ENCODE data around the gene MTMR12. TPM values are rescaled to one million over a fixed set of nuclear protein-coding genes. Genes with fewer than 3 reads are reported as not detected.

Gene MTMR12
- total and polyA plus RNA-seq, 4 donors: 7.8 to 43.3 (median 23.8) TPM

DNA sequence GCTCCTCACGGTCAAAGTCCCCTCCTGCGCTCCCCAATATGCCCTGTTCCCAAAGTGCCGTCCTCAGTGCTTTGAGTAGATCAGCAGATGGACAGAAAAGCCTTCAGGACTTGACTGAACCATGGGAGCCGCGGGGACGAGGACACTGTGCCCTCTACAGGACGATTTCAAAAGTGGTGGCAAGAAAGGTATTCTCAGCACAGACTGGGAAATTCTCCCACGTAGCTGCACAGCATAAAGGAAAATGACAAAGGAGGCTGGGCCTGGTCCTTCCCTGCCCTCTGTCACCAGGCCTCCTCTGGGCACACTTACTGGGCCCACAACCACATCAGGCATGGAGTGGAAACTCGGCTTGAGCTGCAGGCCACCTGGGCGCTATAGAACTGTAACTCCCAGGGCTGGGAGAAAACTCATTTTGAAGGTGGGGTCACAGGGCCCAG lies 16.7 kb upstream of the MTMR12 start:
- peaks cover 0 to 9% (median 3%) of the 10 kb centered on the region in 5 donors for H3K4me1 ChIP-seq (ENCODE audit: control insufficient read depth in 5 of 5, insufficient read depth in 5 of 5, low read length in 5 of 5)
- WGBS, 2 donors: 35 to 44% methylated on average over 10 of the region's 10 CpGs
- no peaks in the 10 kb centered on the region for H3K36me3 ChIP-seq (ENCODE audit: control insufficient read depth in 4 of 4, insufficient read depth in 4 of 4, low read length in 4 of 4)
- no peak overlapping the region for H3K4me3 ChIP-seq
- no peak overlapping the region for H3K27ac ChIP-seq (ENCODE audit: low read depth in 1 of 2, low read length in 1 of 2)
- DNase-seq: peak; percentile 46 to 63 (median 53)
- no peak overlapping the region for H3K9ac ChIP-seq (ENCODE audit: insufficient read depth in 1 of 2, low read length in 2 of 2)
- ATAC-seq (ENCODE audit: insufficient read depth, low FRiP score): peak; percentile 78
- peak; percentile 71 for TF ChIP-seq CTCF (IDR thresholded peaks at IDR 0.05; ENCODE audit: control extremely low read depth, extremely low read depth)
- H3K27me3 ChIP-seq (ENCODE audit: control insufficient read depth in 3 of 3, insufficient read depth in 3 of 3, low read length in 2 of 3): no peaks in the 10 kb centered on the region
- H3K9me3 ChIP-seq (ENCODE audit: control insufficient read depth in 4 of 4, insufficient read depth in 3 of 4, low read length in 3 of 4): no peaks in the 10 kb centered on the region

DNA sequence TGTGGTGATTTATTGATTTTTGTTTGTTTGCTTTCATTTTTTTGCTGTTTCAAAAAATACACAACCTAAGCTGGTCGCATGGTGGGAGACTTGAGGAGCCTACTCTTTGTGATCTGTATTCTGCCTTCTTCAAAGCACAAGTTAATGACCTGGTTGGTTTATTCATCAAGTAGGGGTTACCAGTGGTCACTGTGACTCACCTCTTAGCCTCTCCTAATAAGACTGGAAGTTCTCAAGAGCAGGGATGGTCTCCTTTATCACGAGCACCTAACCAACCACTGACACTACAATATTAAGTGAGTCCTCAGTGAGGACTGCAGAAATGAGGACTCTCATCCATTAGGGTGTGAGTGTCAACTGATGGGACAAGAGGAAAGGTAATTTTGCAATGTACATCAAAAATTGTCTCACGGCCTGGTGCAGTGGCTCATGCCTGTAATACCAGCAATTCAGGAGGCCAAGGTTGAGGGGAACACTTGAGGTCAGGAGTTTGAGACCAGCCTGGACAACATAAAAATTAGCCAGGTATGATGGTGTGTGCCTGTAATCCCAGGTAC lies 13.6 kb upstream of the MTMR12 start:
- peaks cover 0 to 3% (median 0%) of the 10 kb centered on the region in 4 donors for H3K9me3 ChIP-seq (ENCODE audit: control insufficient read depth in 4 of 4, insufficient read depth in 3 of 4, low read length in 3 of 4)
- no peak overlapping the region for H3K27ac ChIP-seq (ENCODE audit: low read depth in 1 of 2, low read length in 1 of 2)
- peaks cover 0 to 9% (median 3%) of the 10 kb centered on the region in 5 donors for H3K4me1 ChIP-seq (ENCODE audit: control insufficient read depth in 5 of 5, insufficient read depth in 5 of 5, low read length in 5 of 5)
- H3K4me3 ChIP-seq: no peak overlapping the region
- DNase-seq (no peak), ATAC-seq (ENCODE audit: insufficient read depth, low FRiP score) (no peak)
- no peaks in the 10 kb centered on the region for H3K36me3 ChIP-seq (ENCODE audit: control insufficient read depth in 4 of 4, insufficient read depth in 4 of 4, low read length in 4 of 4)
- H3K9ac ChIP-seq (ENCODE audit: insufficient read depth in 1 of 2, low read length in 2 of 2): no peak overlapping the region
- 83 to 85% methylated on average over 3 of the region's 3 CpGs for WGBS, 2 donors
- no peaks in the 10 kb centered on the region for H3K27me3 ChIP-seq (ENCODE audit: control insufficient read depth in 3 of 3, insufficient read depth in 3 of 3, low read length in 2 of 3)
- TF ChIP-seq CTCF (IDR thresholded peaks at IDR 0.05; ENCODE audit: control extremely low read depth, extremely low read depth): no peak

DNA sequence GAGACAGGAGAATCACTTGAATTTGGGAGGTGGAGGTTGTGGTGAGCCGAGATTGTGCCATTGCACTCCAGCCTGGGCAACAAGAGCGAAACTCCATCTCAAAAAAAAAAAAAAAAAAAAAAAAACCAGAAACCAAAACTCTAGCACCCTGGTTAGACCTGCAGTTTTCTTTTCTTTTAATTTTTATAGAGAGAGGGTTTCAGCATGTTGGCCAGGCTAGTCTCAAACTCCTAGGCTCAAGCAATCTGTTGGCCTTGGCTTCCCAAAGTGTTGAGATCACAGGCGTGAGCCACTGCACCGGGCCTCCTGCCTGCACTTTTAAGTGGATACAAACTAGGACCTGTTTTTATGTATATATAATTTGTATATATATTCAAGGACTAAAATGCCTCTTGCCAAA lies 12.9 kb upstream of the MTMR12 start:
- Histone ChIP-seq H3K27me3 (ENCODE audit: control insufficient read depth in 3 of 3, insufficient read depth in 3 of 3, low read length in 2 of 3) (no peaks in the 10 kb centered on the region), H3K4me1 (ENCODE audit: control insufficient read depth in 5 of 5, insufficient read depth in 5 of 5, low read length in 5 of 5) (peaks cover 0 to 9% (median 3%) of the 10 kb centered on the region in 5 donors), H3K4me3 (no peak overlapping the region), H3K9ac (ENCODE audit: insufficient read depth in 1 of 2, low read length in 2 of 2) (no peak overlapping the region), H3K27ac (ENCODE audit: low read depth in 1 of 2, low read length in 1 of 2) (no peak overlapping the region), H3K9me3 (ENCODE audit: control insufficient read depth in 4 of 4, insufficient read depth in 3 of 4, low read length in 3 of 4) (peaks cover 0 to 3% (median 0%) of the 10 kb centered on the region in 4 donors), H3K36me3 (ENCODE audit: control insufficient read depth in 4 of 4, insufficient read depth in 4 of 4, low read length in 4 of 4) (no peaks in the 10 kb centered on the region)
- ATAC-seq (ENCODE audit: insufficient read depth, low FRiP score): no peak
- DNase-seq: no peak
- WGBS, 2 donors: 96 to 98% methylated on average over 3 to 4 of the region's 4 CpGs
- TF ChIP-seq CTCF (IDR thresholded peaks at IDR 0.05; ENCODE audit: control extremely low read depth, extremely low read depth): no peak

DNA sequence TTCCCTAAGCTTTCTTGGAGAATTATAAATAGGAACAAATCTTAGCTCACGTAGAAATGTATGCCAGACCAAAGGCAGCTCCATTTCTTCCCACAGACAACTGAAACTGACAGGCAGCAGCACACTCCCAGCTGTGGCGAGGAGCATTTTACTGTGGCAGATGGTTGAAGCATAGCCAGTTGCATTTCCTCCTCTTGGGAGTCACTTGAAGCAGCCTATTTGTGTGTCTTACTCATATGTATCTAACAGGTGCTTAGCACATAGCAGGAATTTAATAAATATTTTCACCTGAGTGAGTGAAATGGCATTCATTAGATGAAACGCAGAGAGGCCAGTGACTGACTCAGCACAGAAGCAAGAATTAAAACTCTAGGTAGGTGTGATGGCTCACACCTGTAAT lies 12.3 kb upstream of the MTMR12 start:
- Histone ChIP-seq H3K4me1 (ENCODE audit: control insufficient read depth in 5 of 5, insufficient read depth in 5 of 5, low read length in 5 of 5) (peaks cover 0 to 3% (median 3%) of the 10 kb centered on the region in 5 donors), H3K9ac (ENCODE audit: insufficient read depth in 1 of 2, low read length in 2 of 2) (no peak overlapping the region), H3K9me3 (ENCODE audit: control insufficient read depth in 4 of 4, insufficient read depth in 3 of 4, low read length in 3 of 4) (peaks cover 0 to 3% (median 0%) of the 10 kb centered on the region in 4 donors), H3K4me3 (no peak overlapping the region), H3K27me3 (ENCODE audit: control insufficient read depth in 3 of 3, insufficient read depth in 3 of 3, low read length in 2 of 3) (no peaks in the 10 kb centered on the region), H3K36me3 (ENCODE audit: control insufficient read depth in 4 of 4, insufficient read depth in 4 of 4, low read length in 4 of 4) (no peaks in the 10 kb centered on the region), H3K27ac (ENCODE audit: low read depth in 1 of 2, low read length in 1 of 2) (no peak overlapping the region)
- ATAC-seq (ENCODE audit: insufficient read depth, low FRiP score): peak; percentile 66
- WGBS, 2 donors: 50 to 60% methylated on average over 3 of the region's 3 CpGs
- TF ChIP-seq CTCF (IDR thresholded peaks at IDR 0.05; ENCODE audit: control extremely low read depth, extremely low read depth): no peak
- DNase-seq: peak; percentile 52 to 79 (median 66)
